ENCODE results near the gene BCL2L11. TPM values are rescaled to one million over a fixed set of nuclear protein-coding genes. Genes with fewer than 3 reads are reported as not detected.
A peak's percentile ranks its signal among the peaks of the same experiment; 100 is the strongest.

BCL2L11 gene
- total and polyA plus RNA-seq, 10 of the 15 experiments (the other 5 are each of a cell fraction or from before 2014, with no cell fraction given), result 0.29 to 10.1 (median 1.1) TPM

GRCh38 chr2:111201214-111201613, 80.5 kb downstream of the BCL2L11 start (continued):
- TF ChIP-seq REST (IDR thresholded peaks at IDR 0.05; ENCODE audit: low read depth, low read length) (no peak), SRF (IDR thresholded peaks at IDR 0.05; ENCODE audit: low read depth in 2 of 2, low read length in 2 of 2) (no peak), ASH2L (IDR thresholded peaks at IDR 0.05; ENCODE audit: borderline replicate concordance, low read depth) (no peak), FOS (IDR thresholded peaks at IDR 0.05; ENCODE audit: borderline replicate concordance, extremely low read depth, insufficient read length) (no peak), CEBPZ (IDR thresholded peaks at IDR 0.05; ENCODE audit: low read depth, low read length) (no peak), NFYA (IDR thresholded peaks at IDR 0.05; ENCODE audit: borderline replicate concordance, low read depth, low read length) (no peak), MEF2B (IDR thresholded peaks at IDR 0.05; ENCODE audit: partially characterized antibody, poor library complexity, severe bottlenecking) (peak; percentile 81), NKRF (conservative IDR thresholded peaks at IDR 0.05) (no peak), E2F8 (IDR thresholded peaks at IDR 0.05; ENCODE audit: low read depth, partially characterized antibody) (no peak), ATF2 (IDR thresholded peaks at IDR 0.05; ENCODE audit: low read length) (peak; percentile 71), RAD21 (IDR thresholded peaks at IDR 0.05; ENCODE audit: insufficient read depth, low read depth, low read length) (no peak), JUND (IDR thresholded peaks at IDR 0.05; ENCODE audit: low read depth, low read length) (0 out of 2 replicates have a peak, but pooled peaks have one; percentile 49), CREM (IDR thresholded peaks at IDR 0.05; ENCODE audit: low read depth) (no peak), RAD51 (IDR thresholded peaks at IDR 0.05) (no peak; the same call in 1 of the 2 replicates), NR2F1 (conservative IDR thresholded peaks at IDR 0.05) (peak; percentile 96)

All from GM12878 (cell line).